PC-9 (cell line): ENCODE measurements around the gene F3. TPM values are rescaled to one million over a fixed set of nuclear protein-coding genes. Genes with fewer than 3 reads are reported as not detected.

Source experiments
- BruUV-seq: library from RNA; stranded (reverse); fragments of 400-500 nt; replicated peaks from 2 replicates; lab custom pipeline; 2021; lab: Mats Ljungman, UMichigan
- CTCF ChIA-PET: fragments of 300-600 bp; sonication (Branson Sonifier 250); formaldehyde crosslinking; loops from one replicate; lab custom pipeline; 2022; ENCODE audit warnings: antibody characterized with exemption; lab: Charles Lee
- POLR2A ChIA-PET: fragments of 300-600 bp; sonication (Branson Sonifier 250); formaldehyde crosslinking; loops from one replicate; lab custom pipeline; 2022; ENCODE audit warnings: antibody characterized with exemption; ENCODE audit not compliant: unreplicated experiment; lab: Charles Lee
- DNase-seq, 2 experiments: peaks; one replicate each; pipeline versions ENCODE4 v3.0.0 to v3.0.0-alpha.2; 2015 to 2022; ENCODE audit warnings: mixed read lengths in 1 of 2
- H2AFZ ChIP-seq: fragments of 200-600 bp; sonication (generic); 2 replicates; pipeline ENCODE4 v1.8.1; 2017; ENCODE audit warnings: antibody characterized with exemption
- H3F3A ChIP-seq: fragments of 200-600 bp; sonication (generic); 2 replicates; pipeline ENCODE4 v1.8.1; 2017; ENCODE audit warnings: antibody characterized with exemption, mild to moderate bottlenecking, low read depth; ENCODE audit not compliant: insufficient read depth
- H3K27ac ChIP-seq: fragments of 200-600 bp; sonication (generic); 2 replicates; pipeline ENCODE4 v1.6.1; 2016; ENCODE audit warnings: mixed run types
- H3K27me3 ChIP-seq: fragments of 200-600 bp; sonication (generic); 2 replicates; pipeline ENCODE4 v1.6.1; 2016; ENCODE audit warnings: low read depth, mixed run types; ENCODE audit not compliant: insufficient read depth
- H3K36me3 ChIP-seq: fragments of 200-600 bp; sonication (generic); 2 replicates; pipeline ENCODE4 v1.6.1; 2016; ENCODE audit warnings: low read depth, mixed run types
- H3K4me1 ChIP-seq: fragments of 200-600 bp; sonication (generic); replicated peaks from 2 replicates; pipeline ENCODE4 v1.6.1; 2016; ENCODE audit warnings: mixed run types; ENCODE audit not compliant: insufficient read depth
- H3K4me2 ChIP-seq: fragments of 200-600 bp; sonication (generic); 2 replicates; pipeline ENCODE4 v1.6.1; 2017; ENCODE audit warnings: mixed run types
- H3K4me3 ChIP-seq: fragments of 200-600 bp; sonication (generic); 2 replicates; pipeline ENCODE4 v1.6.1; 2016; ENCODE audit warnings: mixed run types
- H3K79me2 ChIP-seq: fragments of 200-600 bp; sonication (generic); 2 replicates; pipeline ENCODE4 v1.6.1; 2017; ENCODE audit warnings: low read depth, mixed run types
- H3K9me2 ChIP-seq: fragments of 200-600 bp; sonication (generic); 2 replicates; pipeline ENCODE4 v1.8.1; 2017; ENCODE audit warnings: mild to moderate bottlenecking; ENCODE audit not compliant: insufficient read depth
- H3K9me3 ChIP-seq: fragments of 200-600 bp; sonication (generic); 2 replicates; pipeline ENCODE4 v1.8.1; 2016; ENCODE audit warnings: low read depth; ENCODE audit not compliant: insufficient read depth
- H4K20me1 ChIP-seq: fragments of 200-600 bp; sonication (generic); 2 replicates; pipeline ENCODE4 v1.8.1; 2017; ENCODE audit not compliant: insufficient read depth
- CTCF ChIP-seq: fragments of 200-600 bp; sonication (generic); conservative IDR thresholded peaks from 2 replicates; pipeline ENCODE4 v1.6.1; 2017; ENCODE audit warnings: mixed run types, antibody characterized with exemption, mild to moderate bottlenecking, moderate library complexity
- EZH2 ChIP-seq: fragments of 200-600 bp; sonication (generic); IDR thresholded peaks from 2 replicates; pipeline ENCODE4 v1.8.0; 2017; ENCODE audit warnings: antibody characterized with exemption, low read depth
- intact Hi-C: fragments of 100-400 bp; cut with micrococcal nuclease; formaldehyde crosslinking; loops from one replicate; pipeline ENCODE4 v1.10.0; 2022; ENCODE audit not compliant: unreplicated experiment
- total RNA-seq: library from RNA; stranded (reverse); gene quantifications from 2 replicates; pipeline ENCODE4 v1.2.3, GENCODE V29; 2021

The F3 gene
- total RNA-seq, 1 experiment from 2014 or later = 335 TPM

GRCh38 chr1:94503153-94503552 lies 38.4 kb downstream of the F3 start:
- intact Hi-C loops = no loop called here
- no peaks in the 10 kb centered on the region for H3K27me3 ChIP-seq

GRCh38 chr1:94501935-94502334 lies 39.6 kb downstream of the F3 start:
- Histone ChIP-seq H3K9me3 (no peaks in the 10 kb centered on the region), H3K27me3 (no peaks in the 10 kb centered on the region), H3K4me2 (no peak overlapping the region), H2AFZ (no peak overlapping the region), H3K79me2 (no peaks in the 10 kb centered on the region), H3K4me3 (no peak overlapping the region), H3K4me1 (no peaks in the 10 kb centered on the region), H3K27ac (no peak overlapping the region), H3K9me2 (no peaks in the 10 kb centered on the region), H3F3A (no peaks in the 10 kb centered on the region), H4K20me1 (no peaks in the 10 kb centered on the region), H3K36me3 (peaks cover 39% of the 10 kb centered on the region)
- BruUV-seq = no TSS peak
- no peak for TF ChIP-seq CTCF
- no peak for TF ChIP-seq EZH2
- CTCF ChIA-PET = no interaction called here
- POLR2A ChIA-PET = no interaction called here
- intact Hi-C loops = no loop called here
- DNase-seq = no peak

More at GRCh38 chr1:94503153-94503552, 38.4 kb downstream of the F3 start:
- CTCF ChIA-PET = no interaction called here
- H3K79me2 ChIP-seq = no peaks in the 10 kb centered on the region
- H2AFZ ChIP-seq = no peak overlapping the region
- no peaks in the 10 kb centered on the region for H3F3A ChIP-seq
- no peaks in the 10 kb centered on the region for H3K4me1 ChIP-seq
- H3K4me3 ChIP-seq = no peak overlapping the region
- H3K27ac ChIP-seq = no peak overlapping the region
- POLR2A ChIA-PET = no interaction called here
- H3K9me3 ChIP-seq = no peaks in the 10 kb centered on the region
- TF ChIP-seq CTCF (no peak), EZH2 (no peak)
- no peaks in the 10 kb centered on the region for H3K9me2 ChIP-seq
- no peak overlapping the region for H3K4me2 ChIP-seq
- DNase-seq = no peak
- BruUV-seq = no TSS peak
- no peaks in the 10 kb centered on the region for H4K20me1 ChIP-seq
- H3K36me3 ChIP-seq = peaks cover 39% of the 10 kb centered on the region

GRCh38 chr1:94501426-94501825 lies 40.1 kb downstream of the F3 start:
- no peak for DNase-seq
- Histone ChIP-seq H3F3A (no peaks in the 10 kb centered on the region), H3K9me2 (no peaks in the 10 kb centered on the region), H2AFZ (no peak overlapping the region), H3K4me1 (no peaks in the 10 kb centered on the region), H3K9me3 (no peaks in the 10 kb centered on the region), H3K27ac (no peak overlapping the region), H4K20me1 (no peaks in the 10 kb centered on the region), H3K27me3 (no peaks in the 10 kb centered on the region), H3K4me2 (no peak overlapping the region), H3K4me3 (no peak overlapping the region), H3K79me2 (no peaks in the 10 kb centered on the region), H3K36me3 (peaks cover 38% of the 10 kb centered on the region)
- TF ChIP-seq CTCF = no peak
- no peak for TF ChIP-seq EZH2
- intact Hi-C loops = no loop called here
- POLR2A ChIA-PET = no interaction called here
- CTCF ChIA-PET = no interaction called here
- no TSS peak for BruUV-seq
